Fibroblast of skin of left biceps (primary cell): ENCODE data around the gene FLT1.

Source experiments
- DNase-seq, 2 experiments: peaks; one replicate each; pipeline ENCODE4 v3.0.0-alpha.2; 2013; ENCODE audit warnings: low read depth in 2 of 2

The FLT1 gene, protein sequence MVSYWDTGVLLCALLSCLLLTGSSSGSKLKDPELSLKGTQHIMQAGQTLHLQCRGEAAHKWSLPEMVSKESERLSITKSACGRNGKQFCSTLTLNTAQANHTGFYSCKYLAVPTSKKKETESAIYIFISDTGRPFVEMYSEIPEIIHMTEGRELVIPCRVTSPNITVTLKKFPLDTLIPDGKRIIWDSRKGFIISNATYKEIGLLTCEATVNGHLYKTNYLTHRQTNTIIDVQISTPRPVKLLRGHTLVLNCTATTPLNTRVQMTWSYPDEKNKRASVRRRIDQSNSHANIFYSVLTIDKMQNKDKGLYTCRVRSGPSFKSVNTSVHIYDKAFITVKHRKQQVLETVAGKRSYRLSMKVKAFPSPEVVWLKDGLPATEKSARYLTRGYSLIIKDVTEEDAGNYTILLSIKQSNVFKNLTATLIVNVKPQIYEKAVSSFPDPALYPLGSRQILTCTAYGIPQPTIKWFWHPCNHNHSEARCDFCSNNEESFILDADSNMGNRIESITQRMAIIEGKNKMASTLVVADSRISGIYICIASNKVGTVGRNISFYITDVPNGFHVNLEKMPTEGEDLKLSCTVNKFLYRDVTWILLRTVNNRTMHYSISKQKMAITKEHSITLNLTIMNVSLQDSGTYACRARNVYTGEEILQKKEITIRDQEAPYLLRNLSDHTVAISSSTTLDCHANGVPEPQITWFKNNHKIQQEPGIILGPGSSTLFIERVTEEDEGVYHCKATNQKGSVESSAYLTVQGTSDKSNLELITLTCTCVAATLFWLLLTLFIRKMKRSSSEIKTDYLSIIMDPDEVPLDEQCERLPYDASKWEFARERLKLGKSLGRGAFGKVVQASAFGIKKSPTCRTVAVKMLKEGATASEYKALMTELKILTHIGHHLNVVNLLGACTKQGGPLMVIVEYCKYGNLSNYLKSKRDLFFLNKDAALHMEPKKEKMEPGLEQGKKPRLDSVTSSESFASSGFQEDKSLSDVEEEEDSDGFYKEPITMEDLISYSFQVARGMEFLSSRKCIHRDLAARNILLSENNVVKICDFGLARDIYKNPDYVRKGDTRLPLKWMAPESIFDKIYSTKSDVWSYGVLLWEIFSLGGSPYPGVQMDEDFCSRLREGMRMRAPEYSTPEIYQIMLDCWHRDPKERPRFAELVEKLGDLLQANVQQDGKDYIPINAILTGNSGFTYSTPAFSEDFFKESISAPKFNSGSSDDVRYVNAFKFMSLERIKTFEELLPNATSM (N-terminal part only)

DNA sequence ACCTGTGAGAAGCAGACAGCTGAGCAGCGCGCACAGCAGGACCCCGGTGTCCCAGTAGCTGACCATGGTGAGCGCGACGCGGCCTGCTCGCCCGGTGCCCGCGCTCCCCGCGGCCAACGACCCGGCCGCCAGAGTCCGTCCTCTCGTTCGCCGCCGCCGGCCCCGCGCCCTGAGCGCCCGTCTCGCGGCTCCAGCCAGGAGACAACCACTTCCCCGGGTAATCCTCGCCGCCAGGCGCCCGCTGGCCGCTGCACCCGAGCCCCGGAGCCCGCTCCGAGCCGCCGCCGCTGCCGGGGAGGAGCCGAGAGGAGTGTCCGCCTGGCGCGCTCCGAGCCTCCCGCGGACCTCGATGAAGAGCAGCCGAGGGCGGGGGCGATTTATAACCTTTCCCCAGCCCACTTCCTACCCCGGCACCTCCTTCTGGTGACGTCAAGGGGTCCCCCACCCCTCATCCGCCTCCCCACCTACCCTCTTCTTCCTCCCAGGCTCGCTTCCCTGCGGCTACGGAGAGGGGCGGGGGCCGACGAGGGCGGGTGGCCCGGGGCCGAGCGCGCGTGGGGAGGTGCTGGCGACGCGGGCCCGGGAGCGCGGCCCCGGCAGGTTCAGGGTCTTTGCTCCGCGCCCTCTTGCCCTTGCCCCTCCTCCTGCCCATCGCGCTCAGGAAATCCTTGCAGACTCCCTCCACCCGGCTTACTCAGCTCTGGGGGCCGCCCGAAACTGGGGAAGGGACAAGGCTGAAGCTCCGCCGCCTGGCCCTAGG lies at the start of gene FLT1:
Gene FLT1, minus strand, starts transcription at position 351 of the 760 bp plus-strand sequence. Its CDS starts 285 bp downstream, at position 66.
- no peak for DNase-seq

DNA sequence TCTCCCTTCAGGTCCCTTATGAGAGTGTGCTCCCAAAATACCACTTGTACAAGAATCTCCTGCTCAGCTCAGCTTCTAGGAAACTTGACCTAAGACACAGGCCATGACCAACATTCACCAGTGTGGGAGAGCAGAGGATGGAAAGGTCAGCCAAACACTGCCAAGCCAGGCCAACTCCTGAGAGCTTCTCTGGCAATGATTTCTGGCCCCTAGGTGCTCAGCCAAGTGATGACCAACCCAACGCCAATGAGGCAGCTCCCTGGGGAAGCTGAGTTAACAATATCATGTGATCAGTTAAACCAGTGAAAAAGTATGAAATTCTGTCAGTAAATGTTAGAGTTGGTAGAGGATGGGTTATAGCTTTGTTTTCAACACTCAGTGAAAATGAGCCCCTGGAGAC lies 49.1 kb upstream of the FLT1 start:
- no peak for DNase-seq

DNA sequence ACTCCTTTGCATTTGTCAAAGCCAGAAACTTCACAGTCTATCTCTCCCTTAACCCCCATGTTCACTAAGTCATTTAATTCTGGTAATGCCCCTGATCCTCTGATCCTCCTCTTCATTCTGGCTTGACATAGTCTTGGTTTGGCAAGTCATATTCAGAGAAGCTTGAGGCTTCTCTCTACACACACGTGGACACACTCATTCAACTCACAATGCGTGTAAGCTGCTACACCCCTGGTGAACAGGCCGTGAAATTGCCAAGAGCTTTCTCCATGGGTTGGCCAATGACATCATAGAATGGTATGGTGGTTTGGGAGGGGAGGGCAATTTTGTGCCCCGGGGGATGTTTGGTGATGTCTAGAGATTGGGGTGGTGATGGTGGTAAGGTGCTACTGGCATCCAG lies 47.9 kb upstream of the FLT1 start:
- no peak for DNase-seq

DNA sequence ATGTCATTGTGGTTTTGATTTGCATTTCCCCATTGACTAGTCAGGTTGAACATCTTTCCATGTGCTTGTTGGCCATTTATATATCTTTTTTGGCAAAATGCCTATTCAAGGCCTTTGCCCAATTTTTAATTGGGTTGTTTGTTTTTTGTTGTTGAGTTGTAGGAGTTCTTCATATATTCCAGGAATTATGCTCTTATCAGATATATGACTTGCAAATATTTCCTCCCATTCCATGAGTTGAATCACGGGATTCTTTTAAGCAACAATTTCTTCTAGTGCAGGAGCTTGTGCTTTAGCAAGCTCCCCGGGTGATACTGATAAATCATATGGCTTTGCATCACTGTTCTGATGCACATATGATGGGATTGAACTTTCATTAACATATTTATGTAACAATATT lies 47.0 kb upstream of the FLT1 start:
- DNase-seq, result no peak

DNA sequence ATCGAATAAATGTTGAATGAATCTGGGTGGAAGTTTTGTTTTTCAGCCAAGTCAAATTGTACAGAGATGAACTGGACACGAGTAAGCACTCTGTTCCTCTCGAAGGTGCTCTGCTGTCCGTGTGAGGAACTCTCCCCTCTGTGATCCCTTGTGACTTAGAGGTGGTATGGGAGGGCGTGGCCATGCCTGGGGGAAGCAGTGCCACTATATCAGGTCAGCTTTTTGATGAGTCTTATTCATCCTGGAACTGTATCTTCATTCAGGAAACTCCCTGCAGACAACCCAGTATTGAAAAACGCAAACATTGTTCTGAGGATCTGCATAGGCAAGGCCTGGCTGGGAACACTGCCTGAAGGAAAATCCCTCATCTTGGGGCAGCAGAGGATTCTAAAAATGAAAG lies 45.7 kb upstream of the FLT1 start:
- no peak for DNase-seq

DNA sequence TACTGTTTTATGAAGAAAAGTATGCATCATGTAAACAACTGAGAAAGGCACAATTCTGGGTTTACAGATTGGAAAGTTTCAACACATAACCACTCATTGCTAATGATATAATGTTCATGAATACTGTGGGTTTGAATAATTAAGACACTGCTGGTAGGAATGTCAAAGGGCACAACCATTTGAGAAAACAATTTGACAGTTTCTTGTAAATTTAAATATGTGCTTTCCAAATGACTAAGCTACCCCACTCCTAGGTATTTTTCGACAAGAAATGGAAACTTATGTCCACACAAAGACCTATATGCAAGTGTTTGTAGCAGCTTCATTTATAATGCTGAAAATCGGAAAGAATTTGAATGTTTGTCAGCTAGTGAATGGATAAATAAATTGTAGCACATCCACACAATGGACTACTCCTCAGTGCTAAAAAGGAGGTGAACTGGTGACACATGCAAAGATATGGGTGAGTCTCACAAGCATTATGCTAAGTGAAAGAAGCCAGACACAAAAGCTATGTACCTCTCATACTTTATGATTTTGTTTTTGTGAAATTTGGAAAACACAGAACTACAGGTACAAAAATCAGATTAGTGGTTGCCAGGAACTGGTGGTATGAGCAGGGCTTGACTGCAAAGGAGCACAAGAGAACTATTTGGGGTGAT lies 44.8 kb upstream of the FLT1 start:
- DNase-seq, result no peak

DNA sequence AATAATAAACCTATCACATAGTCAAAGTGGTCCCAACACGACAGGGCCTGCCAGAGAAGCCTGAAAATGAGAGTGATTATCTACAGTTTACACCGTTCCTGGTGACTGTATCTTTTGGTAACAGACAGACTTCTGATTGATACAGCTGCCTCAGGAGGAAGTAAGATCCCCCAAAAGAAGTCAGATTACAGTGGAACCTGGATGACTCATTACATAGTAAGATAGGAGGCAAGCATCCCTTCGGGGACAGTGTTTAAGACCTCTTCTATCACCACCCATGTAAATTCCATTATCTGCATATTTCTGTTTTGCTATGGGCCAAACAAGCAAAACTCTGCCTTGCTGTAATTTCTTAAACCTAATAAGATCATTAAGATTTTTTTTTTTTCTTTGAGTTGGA lies 44.0 kb upstream of the FLT1 start:
- DNase-seq, result no peak

DNA sequence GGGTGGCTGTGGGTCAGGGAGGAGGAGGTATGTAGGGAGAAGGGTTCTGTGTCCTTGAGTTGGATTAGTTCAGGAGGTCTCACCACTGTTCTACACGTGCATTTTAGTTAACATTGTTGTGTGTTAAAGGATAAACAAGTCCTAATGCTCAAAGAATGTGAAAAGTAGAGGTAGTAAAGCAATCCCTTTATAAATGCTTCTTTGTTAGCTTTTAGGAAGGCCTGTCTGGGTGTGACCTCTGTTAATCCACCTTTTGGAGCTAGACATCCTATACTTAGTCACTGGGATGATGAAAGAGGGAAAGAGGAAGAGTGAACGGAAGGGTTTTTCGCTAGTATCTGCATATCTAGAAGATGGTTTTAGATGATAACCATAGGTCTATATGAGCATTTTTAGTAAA lies 42.2 kb upstream of the FLT1 start:
- no peak for DNase-seq

DNA sequence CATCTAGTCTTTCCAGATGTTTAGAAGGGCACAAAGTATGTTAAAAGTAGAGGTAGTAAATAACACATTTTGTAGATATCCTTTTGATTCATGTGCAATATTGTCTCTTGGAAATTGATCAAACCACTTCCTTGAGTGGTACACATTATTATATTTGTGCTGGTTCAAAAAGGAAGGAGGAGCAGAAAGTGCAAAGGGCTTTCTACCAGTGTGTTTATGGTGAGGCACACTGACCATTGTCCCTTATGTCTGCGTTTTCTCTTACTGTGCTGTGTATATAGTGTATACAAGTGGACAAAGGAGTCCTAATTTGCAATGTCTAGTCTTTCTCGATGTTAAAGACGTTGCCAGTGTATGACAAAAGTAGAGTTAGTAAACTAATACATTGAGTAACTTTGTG lies 41.4 kb upstream of the FLT1 start:
- no peak for DNase-seq

DNA sequence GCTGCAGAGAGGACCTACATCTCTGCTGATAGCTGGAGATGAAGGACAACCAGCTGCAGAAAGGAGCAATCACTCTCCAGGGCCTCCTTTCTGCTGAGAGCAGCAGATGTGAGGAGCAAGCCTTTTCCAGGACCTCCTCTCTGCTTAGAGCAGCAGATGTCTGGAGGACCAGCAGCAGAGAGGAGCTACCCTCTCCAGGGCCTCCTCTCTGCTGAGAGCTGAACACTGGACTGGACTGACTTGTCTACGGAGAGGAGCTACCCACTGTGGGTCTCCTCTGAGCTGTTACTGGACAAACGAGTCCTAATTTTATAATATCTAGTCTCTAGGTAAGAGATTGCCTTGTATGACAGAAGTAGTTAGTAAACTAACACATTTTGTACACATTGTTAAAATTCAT lies 40.8 kb upstream of the FLT1 start:
- no peak for DNase-seq

DNA sequence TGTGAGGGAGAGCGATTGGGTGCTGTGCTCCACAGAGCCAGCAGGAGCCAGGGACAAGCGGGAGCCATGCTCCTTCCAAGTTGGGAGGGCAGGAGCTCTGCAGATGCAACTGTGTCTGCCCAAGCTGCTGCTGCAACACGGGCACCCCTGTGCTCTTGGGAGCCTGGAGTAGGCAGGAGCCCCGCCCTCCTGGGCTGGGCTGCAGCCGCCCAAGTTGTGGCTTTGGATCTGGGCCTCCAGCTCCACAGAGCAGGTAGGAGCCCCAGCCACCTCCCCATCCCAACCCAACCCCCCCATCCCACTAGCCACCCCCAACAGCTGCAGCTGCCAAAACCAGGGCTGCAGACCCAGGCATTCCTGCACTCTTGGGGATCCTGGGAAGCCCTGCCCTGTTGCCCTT lies 39.9 kb upstream of the FLT1 start:
- DNase-seq, result no peak

DNA sequence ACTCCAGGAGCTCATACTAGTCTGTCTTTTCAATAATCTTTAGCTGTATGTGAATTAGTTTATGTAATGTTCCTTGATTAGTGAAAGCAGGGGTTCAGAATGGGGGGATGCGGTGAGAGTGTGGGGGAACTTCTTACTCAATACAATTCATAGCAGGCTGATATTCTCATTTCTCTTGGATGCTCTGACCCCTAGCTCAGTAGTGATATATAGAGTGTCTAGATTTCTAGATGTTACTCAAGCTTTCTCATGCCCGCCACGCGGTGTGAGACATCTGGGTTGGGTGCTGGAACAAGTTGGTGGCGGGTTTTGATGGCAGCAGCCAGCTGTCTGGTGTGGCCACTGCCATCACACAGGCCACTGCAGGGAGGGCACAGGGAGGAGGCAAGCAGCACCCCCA lies 39.3 kb upstream of the FLT1 start:
- DNase-seq, result no peak

DNA sequence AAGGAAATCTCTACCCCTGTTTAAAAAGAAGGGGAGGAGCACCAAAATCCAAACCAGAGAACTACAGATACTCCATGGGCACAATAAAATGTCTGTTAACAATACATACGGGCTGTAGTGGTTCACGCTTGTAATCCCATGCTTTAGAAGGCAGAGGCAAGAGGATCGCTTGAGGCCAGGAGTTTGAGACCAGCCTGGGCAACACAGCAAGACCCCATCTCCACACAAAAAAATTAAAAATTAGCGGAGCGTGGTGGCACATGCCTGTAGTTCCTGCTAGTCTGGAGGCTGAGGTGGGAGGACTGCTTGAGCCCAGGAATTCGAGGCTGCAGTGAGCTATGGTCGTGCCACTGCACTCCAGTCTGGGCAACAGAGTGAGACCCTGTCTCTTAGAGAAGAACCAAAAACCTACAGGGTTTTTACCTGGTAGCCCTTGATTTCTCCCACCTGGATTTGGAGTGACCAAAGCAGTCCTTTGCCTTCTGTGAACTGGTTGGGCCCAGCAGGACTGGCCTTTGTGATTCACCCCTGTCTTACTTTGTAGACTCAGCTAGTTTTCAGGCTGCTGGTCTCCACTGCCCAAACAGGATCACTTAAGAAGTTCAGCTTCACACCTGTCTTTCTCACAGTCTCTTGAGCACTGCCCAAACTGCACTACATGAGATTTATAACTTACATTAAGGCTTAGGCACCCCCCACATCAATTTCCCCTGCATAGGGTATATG lies 38.7 kb upstream of the FLT1 start:
- no peak for DNase-seq

DNA sequence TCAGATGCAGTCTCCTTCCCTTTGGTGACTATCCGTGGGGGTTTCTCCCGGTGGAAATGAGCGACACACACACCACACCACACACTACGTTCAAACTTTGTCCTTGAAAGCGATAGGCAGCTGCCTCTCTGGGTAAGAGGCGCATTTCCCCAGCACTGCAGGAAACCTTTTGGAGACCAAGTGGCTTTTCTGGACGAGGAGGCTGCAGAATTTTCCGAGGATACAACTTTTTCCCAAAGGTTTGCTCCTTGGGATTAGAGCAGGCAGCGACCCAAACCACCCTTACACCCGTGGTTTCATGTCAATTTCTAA lies 38.2 kb upstream of the FLT1 start:
- no peak for DNase-seq

DNA sequence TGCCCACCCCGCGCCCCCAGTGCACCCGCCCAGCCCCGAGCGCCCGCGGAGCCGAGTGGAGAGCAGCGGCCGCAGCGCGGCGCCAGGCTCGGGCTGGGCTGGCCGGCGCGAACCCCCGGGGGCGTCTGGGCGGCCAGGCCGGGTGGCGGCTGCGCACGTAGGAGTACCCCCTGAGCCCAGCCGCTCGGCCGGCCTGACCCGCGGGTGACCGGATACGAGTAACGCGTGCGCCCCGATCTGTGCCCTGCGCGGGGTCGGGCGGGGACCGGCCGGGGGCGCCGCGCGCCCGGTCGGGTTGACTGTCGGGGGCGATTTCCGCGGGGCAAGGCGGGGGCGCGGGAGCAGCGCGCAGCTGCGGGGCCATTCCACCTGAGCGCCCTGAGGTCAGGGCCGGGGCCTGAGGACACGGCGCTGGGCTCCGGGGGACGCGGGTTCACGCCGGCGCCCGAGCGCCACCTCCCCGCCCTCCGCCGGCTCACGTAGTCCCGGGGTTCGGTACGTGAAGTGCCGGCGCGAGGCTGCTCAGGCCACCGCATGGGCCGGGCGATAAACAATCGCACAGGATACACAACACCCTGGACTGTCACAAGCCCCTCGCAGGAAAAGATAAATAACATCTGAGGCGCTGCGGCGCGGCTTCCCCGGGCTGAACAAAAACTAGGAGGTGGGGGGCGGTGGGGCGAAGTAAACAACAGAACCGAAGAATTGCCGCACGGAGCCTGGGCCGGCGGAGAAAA lies 37.6 kb upstream of the FLT1 start:
- no peak for DNase-seq

DNA sequence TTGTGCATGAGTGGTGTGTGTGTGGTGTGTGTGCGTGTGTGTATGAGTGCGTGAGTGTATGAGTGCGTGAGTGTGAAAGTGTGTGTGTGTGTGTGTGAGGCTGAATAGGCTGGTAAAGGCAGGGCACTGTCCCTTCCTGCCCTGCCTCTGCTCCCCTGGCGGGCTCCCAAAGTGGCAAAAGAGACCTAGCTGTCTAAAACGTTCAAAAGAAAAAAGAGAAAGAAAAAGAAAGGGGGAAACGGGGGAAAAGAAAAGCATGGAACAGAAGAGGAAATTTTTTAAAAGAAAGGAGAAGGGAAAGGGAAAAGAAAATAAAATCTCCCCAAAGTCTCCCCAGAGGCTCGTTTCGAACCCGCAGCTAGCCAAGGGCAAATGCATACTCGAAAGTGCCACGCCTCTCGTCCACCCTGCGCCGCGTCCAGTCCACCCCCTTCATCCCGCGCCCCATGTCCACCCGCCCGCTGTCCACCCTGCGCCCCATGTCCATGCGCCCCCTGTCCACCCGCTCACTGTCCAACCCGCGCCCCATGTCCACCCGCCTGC lies 37.0 kb upstream of the FLT1 start:
- no peak for DNase-seq

DNA sequence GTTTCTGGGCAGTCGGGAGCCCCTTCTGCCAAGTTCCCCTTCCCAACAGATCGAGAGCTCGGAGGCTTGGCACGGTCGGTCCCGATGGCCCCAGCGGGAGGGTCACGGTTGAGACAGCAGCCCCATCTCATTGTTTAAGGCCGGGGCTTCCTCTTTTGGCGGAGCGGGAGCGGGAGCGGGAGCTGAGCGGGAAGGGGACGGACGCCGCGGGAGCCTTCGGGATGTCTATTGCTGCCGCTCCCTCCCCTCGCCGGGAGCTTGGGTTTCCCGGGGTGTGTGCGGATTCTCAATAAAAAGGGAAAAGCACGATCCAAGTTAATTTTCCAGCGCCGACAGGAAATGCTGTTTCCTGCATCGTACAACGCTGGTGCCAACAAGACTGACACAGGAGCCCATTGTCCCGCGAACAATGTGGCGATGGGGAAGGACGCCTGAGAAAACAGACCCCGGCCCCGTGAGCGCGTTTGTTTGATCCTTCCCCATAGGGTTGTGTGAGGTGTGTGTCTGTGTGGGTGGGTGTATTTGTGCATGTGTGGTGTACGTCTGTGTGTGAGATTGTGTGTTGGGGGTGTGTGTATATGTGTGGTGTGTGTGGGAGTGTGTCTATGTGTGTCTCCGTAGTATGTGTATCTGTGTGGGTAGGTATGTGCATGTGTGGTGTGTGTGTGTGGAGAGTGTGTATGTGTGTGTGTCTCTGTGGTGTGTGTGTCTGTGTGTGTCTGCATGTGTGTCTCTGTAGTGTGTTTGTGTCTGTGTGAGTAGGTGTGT lies 36.3 kb upstream of the FLT1 start:
- no peak for DNase-seq

DNA sequence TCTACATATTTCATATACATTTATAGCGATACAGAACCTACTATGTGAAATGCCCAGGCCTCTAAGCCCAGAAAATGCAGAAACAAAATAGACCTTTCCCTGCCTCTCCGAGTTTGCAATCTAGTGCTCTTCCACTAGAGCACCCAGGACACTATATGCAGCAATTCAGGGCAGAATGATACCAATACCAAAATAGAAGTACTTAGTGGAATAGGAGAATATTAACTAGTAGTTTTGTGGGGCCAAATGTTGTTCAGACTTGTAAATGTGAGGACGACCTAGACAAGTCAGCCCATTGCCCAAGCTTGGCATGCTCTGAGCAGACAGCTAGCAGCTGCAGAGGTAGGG lies 35.8 kb upstream of the FLT1 start:
- no peak for DNase-seq

DNA sequence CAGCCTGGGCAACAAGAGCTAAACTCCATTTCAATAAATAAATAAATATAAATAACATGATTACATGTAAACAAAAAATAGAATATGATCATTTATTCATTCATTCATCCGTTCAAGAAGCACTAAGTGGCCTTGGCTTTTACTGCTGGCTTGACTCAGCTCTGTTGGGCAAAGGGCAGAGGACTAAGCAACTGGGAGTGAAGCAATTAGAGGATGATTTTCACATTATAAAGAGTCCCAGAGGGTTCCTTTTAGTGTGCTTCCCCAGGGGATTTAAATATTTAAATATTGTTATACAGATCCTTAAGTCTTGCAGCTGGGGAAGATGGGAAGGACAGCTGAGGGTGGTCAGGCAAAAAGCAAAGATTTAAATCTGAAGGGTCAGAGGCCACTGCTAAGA lies 34.9 kb upstream of the FLT1 start:
- no peak for DNase-seq
